Stimulated activated CD4-positive, alpha-beta T cell treated with anti-CD3 and anti-CD28 coated beads, Interleukin-15, amount 100 ng/mL, for 24 hours (primary cell): ENCODE results near the gene KCNH6.

ENCODE experiments used
- DNase-seq: peaks from one replicate; pipeline ENCODE4 v3.0.0-alpha.2; 2020

KCNH6 gene

DNA sequence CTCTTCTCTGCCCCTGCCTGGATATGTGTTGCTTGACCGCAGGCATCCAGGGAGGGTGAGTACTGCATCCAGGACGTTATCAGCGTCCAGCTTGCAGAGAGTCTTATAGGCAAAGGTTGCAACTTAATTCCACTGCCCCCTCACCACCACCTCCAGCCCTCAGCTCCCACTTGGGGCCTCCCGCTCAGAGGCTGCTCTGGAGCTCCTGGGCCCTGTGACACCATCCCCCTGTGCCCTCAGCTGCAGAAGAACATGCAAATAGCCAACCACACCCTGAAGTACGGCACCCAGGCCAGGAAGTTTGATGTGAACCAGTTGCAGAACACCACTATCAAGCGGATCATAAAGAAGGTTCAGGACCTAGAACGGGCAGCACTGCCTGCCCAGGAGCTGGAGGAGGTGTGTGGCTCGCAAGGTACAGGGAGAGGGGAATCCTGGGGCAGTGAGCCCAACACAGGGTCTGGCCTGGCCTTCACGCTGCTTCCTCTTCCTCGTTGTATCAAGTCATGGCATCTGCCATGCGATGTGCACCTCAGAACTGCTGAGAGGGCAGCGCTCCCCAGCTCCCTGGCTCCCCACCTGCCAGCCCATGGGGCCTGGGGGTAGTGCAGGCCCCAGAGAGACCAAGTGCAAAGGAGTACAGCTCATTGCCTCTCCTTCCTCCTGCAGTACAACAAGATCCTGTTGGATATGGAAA lies 36.7 kb upstream of the KCNH6 start:
- no peak for DNase-seq

DNA sequence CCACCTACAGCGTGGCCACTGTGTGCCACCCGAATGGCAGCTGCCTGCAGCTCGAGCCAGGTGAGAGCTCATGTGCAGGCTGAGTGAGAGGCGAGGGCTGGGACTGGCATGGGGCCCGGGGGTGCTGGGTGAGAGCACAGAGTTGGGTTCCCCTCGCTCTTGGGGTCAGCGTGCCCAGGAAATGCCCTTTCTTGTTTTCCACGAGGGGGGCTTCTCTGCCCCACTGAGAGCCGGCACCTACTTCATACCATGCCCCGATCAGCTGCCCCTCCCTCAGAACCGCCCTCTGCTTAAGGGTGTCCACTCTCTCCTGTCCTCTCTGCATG lies 36.2 kb upstream of the KCNH6 start:
- DNase-seq = no peak

DNA sequence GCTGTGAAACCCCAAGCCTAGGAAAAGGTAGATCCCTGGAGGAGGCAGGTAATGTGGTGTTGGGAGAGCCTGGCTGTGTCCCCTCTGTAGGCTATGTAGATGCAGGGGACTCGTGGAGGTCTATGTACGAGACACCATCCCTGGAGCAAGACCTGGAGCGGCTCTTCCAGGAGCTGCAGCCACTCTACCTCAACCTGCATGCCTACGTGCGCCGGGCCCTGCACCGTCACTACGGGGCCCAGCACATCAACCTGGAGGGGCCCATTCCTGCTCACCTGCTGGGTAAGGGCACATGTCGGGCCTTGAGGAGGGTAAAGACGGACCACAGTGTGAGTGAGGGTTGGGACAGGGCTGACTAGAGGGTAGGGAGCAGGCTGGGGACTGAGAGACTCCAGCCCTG lies 34.3 kb upstream of the KCNH6 start:
- no peak for DNase-seq

DNA sequence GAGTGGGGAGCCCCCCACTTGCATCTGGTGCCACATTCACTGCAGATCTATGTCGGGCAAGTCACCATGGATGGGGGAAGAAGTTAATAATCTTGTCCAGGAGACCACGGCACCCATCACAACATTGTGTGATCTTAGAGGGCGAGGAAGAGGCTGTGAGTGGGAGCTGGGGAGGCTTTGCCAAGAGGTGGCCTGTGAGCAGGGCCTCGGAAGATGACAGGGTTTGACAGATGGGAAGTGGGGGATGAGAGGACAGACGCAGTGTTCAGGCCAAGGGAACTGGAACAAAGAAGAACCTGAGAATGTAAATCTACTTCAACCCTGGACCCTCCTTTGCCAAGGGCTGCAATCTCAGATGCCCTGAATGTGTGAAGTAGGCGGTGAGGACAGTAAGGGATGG lies 33.9 kb upstream of the KCNH6 start:
- DNase-seq = no peak

DNA sequence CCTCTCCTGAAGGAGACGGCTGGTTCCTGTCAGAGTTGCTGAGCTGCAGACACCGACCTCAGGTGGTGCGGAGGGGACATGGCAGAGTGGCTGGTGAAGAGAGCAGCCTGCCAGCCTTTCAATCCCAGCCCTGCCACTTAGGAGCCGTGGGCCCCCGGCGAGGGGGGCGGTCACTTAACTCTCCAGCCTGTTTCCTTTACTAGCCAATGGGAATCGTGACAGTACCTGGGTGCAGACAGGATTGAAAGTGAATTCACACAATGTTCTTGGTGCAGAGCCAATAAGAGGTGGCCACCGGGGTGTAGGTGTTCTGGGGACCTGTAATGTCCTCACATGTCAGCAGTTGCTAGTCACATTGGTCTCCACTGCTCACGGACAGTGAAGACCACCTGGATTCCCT lies 32.8 kb upstream of the KCNH6 start:
- no peak for DNase-seq

DNA sequence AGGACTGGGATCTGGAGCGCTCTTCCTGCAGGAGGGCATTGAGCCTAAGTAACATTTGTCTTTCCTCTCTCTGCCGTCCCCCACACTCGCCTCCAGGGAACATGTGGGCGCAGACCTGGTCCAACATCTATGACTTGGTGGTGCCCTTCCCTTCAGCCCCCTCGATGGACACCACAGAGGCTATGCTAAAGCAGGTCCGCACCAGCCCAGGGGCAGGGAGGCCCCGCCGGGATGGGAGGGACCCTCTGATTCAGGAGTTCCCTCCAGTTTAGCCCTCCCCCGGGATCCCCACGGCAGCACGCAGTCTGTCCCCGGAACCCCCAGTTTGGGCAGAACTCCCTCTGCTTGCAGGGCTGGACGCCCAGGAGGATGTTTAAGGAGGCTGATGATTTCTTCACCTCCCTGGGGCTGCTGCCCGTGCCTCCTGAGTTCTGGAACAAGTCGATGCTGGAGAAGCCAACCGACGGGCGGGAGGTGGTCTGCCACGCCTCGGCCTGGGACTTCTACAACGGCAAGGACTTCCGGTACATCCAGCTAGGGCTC lies 32.2 kb upstream of the KCNH6 start:
- no peak for DNase-seq

DNA sequence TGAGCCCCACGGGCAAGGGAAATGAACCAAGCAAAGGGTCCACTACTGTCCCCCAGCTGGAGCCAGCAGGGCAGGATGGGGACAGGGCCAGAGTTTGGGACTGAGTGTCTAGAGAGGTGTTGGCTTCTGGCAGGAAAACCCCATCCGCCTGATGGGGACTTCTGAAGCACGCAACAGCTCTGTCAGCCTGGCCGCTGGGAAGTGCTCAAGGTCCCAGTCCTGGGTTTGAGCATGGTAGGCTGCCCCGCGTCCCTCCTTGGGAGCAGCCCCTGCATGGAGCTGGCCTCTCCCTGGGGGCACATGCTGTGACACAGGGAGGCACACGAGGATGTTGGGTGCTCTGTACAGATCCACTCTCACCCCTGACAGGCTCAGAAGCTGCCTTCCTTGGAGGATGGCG lies 31.7 kb upstream of the KCNH6 start:
- no peak for DNase-seq

DNA sequence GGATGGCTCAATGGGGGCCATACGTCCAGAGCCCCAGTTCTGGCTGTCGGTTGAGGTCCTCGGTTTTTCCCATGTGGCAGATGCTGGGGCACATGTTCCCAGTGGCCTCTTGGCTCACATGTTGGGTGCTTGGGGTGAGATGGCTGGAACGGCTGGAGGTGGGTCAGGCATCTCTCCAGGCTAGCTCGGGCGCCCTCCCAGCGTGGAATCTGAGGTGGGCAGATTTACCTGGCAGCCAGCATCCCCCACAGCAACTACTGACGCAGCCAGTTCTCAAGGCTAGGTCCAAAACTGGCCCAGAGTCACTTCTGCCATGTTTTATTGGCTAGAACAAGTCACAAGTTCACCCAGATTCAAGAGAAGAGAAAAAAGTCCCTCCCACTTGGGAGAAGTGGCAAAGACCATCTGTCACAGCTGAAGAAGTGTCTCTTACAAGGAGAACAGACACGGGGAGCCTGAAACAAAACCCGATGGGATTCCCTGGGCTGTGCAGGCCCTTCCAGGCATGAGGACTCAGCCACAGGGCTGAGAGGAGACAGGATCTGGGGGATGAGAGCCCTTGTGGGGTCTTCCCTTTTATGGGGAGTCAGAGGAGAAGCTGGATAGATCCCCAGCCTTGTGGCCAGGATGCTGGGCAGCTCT lies 31.1 kb upstream of the KCNH6 start:
- no peak for DNase-seq

DNA sequence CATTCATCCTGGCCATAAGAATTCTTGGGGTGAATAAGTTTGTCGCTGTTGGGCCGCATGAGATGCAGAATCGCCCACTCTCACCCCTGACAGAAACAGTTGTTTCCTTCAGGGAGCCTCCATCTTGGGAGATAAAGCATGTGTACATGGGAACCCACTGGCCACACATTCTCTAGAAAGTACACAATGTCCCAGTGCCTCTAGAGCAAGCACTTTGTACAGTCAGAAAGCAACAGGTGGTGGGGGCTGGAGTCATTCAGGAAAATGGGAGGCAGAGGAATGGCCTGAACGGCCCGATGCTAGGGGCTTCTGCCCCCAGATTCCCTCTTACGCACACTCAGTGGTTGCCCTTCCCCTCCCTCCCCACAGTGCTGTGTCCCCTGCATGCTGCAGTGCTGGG lies 30.2 kb upstream of the KCNH6 start:
- no peak for DNase-seq

DNA sequence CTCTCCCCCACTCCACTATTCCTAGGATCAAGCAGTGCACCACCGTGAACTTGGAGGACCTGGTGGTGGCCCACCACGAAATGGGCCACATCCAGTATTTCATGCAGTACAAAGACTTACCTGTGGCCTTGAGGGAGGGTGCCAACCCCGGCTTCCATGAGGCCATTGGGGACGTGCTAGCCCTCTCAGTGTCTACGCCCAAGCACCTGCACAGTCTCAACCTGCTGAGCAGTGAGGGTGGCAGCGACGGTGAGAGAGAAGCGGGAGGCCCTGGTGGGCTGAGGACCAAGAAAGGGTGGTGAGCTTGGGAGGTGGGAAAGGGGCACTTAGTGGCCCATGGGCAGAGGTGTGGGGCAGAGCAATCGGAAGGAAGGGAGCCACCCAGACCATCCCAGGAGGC lies 29.7 kb upstream of the KCNH6 start:
- DNase-seq = no peak

DNA sequence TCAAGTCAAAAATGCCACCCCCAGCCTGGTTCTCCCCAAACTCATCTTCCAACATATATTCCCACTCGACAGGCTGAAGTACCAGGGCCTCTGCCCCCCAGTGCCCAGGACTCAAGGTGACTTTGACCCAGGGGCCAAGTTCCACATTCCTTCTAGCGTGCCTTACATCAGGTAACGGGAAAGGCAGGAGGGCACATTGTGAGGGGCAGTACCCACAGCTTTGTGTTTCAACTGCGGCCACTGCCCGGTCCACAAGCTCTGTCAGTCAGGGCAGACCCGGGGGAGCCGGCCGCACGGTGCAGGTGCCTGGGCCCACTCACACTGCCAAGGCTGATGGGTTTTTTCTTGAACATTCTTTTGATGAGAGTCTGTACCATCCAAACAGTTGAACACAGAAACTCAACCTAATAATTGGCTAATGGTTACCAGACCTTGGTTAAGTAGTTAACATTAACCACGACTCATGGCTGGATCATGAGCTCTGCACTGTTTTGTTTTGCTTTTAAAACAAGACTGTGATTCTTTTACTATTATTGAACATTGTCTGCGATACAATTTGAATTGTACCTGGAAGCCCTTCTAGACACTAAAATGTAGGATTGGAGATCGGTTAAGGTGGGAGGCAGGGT lies 28.7 kb upstream of the KCNH6 start:
- no peak for DNase-seq

DNA sequence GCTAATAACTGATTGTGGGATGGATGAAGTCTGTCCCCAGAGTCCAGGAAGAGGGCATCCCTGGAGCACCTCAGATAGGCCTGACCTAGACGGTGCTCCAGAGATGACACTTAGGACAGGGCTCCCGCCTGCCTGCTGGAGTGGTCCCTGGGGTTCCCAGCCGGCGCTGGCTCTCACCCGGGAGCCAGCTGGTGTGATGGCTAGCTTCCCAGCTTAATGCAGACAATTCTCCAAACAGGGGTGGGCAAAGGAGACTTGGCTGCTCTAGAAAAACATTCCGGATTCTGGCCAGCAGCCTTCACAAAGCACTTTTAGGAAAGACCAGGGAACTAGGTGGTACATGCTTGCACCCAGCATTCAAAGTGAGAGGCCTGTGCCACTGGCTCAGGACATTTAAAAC lies 27.7 kb upstream of the KCNH6 start:
- DNase-seq = no peak

DNA sequence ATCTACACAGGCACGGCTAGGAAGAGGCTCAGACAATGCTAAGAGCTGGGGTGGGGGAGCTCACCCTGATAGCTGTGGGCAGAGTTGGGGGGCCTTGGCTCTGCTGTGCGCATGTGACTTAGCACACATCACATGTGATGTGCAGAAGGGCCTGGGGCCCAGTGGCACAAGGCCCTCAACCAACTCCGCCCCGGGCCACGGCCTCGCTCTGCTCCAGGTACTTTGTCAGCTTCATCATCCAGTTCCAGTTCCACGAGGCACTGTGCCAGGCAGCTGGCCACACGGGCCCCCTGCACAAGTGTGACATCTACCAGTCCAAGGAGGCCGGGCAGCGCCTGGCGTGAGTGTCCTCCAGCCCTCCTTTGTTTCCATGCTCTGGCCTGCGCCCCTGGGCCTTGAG lies 27.0 kb upstream of the KCNH6 start:
- DNase-seq = no peak

DNA sequence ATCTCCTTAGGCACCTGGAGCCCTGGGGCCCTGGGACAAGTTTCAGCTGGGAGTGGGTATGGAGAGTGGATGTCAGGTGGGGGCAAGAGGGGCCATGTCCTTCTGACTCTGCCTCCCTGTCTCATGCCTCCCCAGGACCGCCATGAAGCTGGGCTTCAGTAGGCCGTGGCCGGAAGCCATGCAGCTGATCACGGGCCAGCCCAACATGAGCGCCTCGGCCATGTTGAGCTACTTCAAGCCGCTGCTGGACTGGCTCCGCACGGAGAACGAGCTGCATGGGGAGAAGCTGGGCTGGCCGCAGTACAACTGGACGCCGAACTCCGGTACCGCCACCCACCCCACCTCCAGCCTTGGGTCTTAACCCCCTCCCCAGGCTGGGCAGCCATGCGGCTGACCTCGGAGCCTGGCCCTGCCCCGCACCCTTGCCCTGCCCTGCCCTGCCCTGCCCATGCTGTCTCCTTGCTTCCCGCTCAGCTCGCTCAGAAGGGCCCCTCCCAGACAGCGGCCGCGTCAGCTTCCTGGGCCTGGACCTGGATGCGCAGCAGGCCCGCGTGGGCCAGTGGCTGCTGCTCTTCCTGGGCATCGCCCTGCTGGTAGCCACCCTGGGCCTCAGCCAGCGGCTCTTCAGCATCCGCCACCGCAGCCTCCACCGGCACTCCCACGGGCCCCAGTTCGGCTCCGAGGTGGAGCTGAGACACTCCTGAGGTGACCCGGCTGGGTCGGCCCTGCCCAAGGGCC lies 26.3 kb upstream of the KCNH6 start:
- no peak for DNase-seq

DNA sequence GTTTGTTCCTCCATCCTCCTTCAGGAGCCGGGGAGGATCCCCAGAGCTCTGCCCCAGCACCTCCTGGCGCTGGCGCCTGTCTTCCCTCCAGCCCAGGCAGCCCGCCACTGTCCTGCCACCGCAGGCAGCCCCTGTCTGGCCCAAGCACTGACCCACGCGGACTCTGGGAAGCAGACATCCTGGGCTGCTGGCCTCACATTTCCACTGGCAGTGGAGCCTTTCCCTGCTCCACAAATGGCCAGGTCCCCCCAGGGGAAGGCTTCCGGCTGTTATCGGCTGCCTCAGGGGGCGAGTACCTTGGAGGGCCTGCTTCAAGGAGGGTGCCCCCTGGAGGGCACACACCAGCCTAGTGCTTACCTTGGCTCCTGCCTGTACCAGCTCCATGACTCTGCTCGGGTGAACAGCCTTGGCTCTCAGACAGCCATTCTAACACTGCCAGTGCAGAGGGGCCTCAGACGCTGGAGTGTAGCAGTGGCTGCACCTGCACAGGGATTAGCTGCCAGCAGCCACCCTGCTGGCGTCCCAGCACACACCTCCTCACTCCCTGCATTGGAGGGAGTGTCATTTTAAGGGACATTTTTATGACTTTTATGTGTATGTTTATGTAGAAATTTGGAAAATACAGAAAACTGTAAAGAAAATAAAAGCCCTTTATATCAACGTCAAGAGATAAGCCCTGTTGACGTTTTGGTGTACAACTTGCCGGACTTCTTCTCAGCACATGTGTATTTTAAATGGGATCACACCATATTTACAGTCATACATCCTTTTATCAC lies 25.3 kb upstream of the KCNH6 start:
- DNase-seq = peak; percentile 23

DNA sequence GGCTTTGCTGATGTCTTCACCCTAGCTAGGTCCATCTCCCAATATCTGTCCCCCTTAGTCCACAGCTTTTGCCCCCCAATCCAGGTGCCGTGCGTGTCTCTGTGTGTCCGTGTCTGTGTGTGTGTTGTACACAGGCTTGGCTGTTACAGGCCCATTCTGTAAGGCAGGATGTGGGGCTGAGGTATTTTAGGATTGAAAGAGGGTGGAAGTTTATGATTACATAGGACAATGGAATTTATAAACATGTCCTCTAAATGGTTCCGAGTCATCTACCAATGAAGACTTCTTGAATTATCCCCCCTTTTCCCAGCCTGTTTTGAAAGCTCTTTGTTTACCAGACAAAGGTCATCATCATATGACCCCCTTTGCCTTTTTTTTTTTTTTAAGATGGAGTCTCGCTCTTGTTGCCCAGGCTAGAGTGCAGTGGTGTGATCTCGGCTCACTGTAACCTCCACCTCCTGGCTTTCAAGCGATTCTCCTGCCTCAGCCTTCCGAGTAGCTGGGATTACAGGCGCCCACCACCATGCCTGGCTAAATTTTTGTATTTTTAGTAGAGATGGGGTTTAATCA lies 24.4 kb upstream of the KCNH6 start:
- no peak for DNase-seq

DNA sequence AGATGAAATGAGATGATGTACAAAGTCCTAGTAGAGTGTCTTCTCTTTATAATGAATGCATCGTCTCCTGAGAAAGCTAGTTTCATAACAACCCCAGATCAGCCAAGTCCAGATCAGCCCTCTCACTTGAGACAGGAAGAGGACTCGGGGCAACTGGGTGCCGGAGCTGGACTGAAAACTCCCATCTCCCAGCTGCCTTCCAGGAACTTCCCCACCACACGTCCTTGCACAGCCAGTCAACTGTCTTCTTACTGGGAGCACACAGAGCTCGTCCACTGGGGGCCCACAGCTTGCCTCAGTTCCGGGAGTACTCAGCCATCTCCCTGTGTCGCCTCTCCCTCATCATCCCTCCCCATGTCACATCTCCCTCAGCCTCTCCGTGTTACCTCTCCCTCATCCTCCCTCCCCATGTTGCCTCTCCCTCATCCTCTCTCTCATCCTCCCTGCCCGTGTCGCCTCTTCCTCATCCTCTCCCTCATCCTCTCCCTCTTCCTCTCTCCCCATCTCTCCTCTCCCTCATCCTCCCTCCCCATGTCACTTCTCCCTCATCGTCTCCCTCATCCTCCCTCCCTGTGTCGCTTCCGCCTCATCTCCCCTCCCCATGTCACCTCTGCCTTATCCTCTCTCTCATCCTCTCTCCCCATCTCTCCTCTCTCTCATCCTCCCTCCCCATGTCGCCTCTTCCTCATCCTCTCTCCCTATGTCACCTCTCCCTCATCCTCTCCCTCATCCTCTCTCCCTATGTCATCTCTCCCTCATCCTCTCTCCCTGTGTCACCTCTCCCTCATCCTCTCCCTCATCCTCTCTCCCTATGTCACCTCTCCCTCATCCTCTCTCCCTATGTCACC lies 22.4 kb upstream of the KCNH6 start:
- no peak for DNase-seq

DNA sequence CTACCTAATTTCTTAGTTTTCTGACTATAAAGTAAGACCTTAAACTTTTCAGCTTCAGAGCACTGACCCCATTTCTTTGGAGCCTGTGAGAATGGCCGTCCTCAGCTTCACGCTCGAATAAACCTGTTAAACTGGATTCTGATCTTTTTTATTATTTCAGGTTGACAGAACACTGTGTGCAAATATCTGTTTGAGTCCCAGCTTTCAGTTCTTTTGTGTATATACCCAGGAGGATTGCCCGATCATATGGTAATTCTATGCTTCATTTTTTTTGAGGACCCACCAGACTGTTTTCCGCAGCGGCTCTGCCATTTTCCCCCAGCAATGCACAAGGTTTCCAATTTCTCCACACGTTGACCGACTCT lies 19.8 kb upstream of the KCNH6 start:
- no peak for DNase-seq

DNA sequence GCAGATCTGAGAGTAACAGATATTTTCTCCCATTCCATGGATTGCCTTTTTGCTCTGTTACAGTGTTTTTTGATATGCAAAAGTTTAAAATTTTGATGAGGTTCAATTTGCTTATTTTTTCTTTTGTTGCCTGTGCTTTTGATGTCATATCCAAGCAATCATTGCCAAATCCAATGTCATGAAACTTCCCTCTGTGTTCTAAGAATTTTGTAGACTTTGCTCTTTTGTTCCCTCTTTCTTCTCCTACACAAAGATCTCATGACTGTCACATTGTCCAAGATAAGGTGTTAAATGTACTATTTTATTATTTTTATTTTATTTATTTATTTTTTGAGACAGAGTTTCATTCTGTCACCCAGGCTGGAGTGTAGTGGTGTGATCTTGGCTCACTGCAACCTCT lies 18.9 kb upstream of the KCNH6 start:
- no peak for DNase-seq

DNA sequence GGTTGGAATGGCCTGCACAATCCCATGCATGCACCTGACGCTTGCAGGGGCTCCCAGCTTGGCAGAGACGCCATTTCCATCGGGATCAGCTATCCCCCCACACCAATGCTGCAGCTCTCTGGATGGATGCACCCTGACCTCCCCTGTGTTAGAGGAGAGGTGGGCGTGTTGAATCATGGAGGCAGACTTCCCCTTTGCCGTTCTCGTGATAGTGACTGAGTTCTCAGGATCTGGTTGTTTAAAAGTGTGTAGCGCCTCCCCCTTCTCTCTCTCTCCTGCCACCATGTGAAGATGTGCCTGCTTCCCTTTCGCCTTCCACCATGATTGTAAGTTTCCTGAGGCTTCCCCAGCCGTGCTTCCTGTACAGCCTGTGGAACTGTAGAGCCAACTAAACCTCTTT lies 17.8 kb upstream of the KCNH6 start:
- DNase-seq = no peak

DNA sequence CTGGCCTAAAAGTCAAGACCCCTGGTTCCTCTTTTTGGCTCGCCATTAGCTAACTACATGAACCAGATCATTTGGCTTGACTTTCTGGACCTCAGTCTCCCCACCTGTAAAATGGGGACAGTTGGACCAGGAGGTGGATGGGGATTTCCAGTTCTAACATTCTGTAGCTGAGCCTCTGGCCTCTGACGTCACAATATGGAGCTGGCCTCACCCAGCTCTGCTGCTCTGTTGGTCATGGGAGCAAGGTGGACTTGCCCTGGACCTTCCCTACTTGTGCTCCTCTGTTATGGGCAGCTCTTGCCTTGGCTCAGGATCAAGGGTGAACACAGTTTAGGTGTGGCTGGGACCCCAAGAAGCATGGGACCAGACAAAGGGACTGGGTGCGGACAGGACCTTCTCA lies 16.5 kb upstream of the KCNH6 start:
- DNase-seq = no peak

DNA sequence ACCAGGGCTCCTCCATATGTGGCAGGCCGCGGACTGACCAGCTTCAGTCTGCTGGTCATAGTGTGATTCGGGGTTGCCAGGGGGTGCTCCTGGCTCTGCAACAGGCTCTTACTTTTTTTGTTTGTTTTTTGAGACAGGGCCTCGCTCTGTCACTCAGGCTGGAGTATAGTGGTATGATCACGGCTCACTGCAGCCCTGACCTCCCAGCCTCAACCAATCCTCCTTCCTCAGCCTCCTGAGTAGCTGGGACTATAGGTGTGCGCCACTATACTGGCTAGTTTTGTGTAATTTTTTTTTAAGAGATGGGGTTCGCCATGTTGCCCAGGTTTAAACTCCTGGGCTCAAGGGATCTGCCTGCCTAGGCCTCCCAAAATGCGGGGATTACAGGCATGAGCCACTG lies 11.8 kb upstream of the KCNH6 start:
- no peak for DNase-seq
